DOHH2 (cell line): ENCODE results near the gene ADGRL3.

Experiments
- EZH2phosphoT487 ChIP-seq: fragments of 200-600 bp; sonication (generic); IDR thresholded peaks from 2 replicates; pipeline ENCODE4 v1.6.1; 2017; ENCODE audit warnings: borderline replicate concordance, mild to moderate bottlenecking, antibody characterized with exemption, low read length, moderate library complexity, mixed read lengths
- TF ChIP-seq, protein P1 (sequence below): fragments of 200-600 bp; sonication (generic); IDR thresholded peaks from one replicate; pipeline ENCODE4 v1.5.1; 2014; ENCODE audit warnings: antibody characterized with exemption, mild to moderate bottlenecking, low read depth, low read length; ENCODE audit not compliant: poor library complexity, severe bottlenecking

DNA sequence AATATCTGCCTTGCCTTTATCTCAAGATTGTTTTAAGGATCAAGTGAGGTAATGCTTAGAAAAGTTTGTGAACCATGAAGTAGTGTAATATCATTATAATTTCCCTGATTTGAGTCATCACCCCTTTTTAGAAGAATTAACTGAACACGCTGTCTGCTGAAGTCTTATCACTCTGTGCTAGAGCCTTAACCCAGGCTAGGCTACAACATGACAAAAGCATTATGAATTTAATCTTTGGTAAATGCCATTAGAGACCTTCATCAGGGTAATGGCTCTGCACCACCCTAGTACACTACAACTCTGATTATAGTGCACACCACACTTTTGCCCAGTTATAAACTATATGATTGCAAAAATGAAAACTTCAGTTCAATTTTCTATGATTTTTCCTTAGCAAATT lies 118.3 kb downstream of the ADGRL3 start:
- TF ChIP-seq, protein P1, sequence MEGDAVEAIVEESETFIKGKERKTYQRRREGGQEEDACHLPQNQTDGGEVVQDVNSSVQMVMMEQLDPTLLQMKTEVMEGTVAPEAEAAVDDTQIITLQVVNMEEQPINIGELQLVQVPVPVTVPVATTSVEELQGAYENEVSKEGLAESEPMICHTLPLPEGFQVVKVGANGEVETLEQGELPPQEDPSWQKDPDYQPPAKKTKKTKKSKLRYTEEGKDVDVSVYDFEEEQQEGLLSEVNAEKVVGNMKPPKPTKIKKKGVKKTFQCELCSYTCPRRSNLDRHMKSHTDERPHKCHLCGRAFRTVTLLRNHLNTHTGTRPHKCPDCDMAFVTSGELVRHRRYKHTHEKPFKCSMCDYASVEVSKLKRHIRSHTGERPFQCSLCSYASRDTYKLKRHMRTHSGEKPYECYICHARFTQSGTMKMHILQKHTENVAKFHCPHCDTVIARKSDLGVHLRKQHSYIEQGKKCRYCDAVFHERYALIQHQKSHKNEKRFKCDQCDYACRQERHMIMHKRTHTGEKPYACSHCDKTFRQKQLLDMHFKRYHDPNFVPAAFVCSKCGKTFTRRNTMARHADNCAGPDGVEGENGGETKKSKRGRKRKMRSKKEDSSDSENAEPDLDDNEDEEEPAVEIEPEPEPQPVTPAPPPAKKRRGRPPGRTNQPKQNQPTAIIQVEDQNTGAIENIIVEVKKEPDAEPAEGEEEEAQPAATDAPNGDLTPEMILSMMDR = no peak
- no peak for TF ChIP-seq EZH2phosphoT487
